Stimulated activated CD8-positive, alpha-beta memory T cell treated with anti-CD3 and anti-CD28 coated beads, Interleukin-7, amount 100 ng/mL, for 48 hours (primary cell): Measurements from ENCODE around the gene SPATS2.
"Not testable (repeated sequence)": the region's sequence is repeated elsewhere in the genome, so short reads cannot be mapped to it uniquely, and the experiment has no call there.

Source experiments
- DNase-seq, 2 donors: peaks; one replicate each; pipeline ENCODE4 v3.0.0-alpha.2; 2020; ENCODE audit warnings: low read depth in 1 of 2; ENCODE audit errors: extremely low read depth in 1 of 2

The SPATS2 gene

GRCh38 chr12:49349266-49349665, 18.0 kb upstream of the SPATS2 start:
- no peak for DNase-seq

- DNase-seq: no peak
Observed at GRCh38 chr12:49352351-49352750, 14.9 kb upstream of the SPATS2 start.

DNA sequence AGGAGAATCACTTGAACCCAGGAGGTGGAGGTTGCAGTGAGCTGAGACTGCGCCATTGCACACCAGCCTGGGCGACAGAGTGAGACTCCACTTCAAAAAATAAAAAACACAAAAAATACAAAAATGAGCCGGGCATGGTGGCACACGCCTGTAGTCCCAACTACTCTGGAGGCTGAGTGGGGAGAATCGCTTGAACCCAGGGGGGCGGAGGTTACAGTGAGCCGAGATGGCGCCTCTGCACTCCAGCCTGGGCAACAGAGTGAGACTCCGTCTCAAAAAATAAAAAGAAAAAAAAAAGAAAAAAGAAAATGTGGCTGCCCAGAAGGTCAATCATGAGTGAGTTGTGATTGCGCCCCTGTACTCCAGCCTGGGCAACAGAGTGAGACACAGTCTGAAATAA, 11.3 kb upstream of the SPATS2 start:
- DNase-seq: no peak

- no peak for DNase-seq
Observed at GRCh38 chr12:49357103-49357678, 10.1 kb upstream of the SPATS2 start.

DNA sequence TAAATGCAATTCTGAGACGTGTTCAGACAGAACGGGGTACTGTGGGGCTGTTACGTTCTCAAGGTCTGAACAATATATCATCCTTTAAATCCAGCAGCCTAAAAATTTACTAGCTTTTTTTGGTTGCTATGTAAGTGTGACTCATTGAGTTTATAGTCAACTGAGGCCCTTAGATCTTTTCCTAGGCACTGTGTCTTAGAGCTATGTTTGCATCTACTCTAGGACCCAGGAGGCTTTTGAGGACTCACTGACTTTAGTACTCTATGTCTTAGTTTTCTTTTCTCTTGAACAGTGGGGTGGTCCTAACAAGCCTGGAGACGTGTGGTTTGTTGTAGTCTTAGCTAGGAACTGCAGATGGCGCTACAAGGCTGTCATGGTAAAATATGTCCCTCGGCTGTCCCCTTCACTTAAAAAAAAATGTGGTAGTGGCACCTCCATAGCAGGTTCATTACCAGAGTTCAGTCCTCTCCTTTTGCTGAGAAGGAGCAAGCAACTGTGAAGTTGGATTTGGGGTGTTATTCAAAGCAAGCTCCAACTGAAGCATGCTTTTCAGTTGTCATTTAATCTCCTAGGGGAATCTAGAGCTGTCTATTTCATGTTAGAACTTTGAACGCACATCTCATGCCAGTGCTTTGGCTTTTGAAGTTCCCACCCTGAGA, 8.7 kb upstream of the SPATS2 start:
- peak in 1 of 2 donors; percentile 37 for DNase-seq

- DNase-seq: no peak
Observed at GRCh38 chr12:49359671-49360070, 7.6 kb upstream of the SPATS2 start.

DNA sequence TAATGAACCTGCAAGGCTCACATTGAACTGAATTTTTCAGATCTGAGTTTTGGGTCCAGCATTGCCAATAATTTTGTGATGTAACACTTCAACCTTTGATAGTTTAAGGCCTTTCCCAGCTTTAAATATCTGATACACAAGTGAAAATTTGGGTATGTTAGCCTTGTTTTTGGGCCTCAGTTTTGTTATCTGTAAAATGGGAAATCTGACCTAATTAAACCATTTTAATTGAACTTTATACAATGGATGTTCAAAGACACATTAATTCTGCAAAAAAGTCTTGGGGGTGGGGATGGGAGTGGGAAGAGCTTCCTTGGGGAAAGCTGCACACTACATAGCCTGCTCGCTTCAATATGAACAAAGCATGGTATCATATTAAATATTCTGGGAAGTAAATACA, 5.2 kb upstream of the SPATS2 start:
- DNase-seq: no peak

GRCh38 chr12:49364989-49365388, 2.3 kb upstream of the SPATS2 start:
- no peak for DNase-seq

DNA sequence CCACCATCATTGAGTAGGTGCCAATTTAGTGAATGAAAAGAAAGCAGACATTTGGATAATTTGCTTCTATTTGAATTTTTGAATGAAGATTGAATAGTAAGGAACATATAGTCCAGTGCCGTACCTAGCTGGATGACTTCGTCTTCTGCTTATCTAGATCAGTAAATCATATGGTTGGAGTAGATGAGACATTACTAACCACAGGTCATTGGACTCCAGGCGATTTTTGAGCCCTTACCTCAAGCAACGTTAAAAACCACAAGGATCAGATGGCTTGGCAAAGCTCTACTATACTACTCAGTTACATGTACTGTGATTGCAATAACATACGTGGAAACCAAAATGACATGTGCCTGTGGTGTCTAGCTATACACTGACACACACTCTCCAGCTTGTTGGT, 1.7 kb upstream of the SPATS2 start:
- no peak for DNase-seq

- DNase-seq: no peak
Observed at GRCh38 chr12:49366096-49366651, 1.1 kb upstream of the SPATS2 start.

- DNase-seq: peak; percentile 72 to 87
Observed at GRCh38 chr12:49366652-49367380, 446 bp upstream of the SPATS2 start.

- no peak for DNase-seq
Observed at GRCh38 chr12:49368240-49368600, 958 bp downstream of the SPATS2 start.

GRCh38 chr12:49369411-49370145, 2.3 kb downstream of the SPATS2 start:
- DNase-seq: no peak

DNA sequence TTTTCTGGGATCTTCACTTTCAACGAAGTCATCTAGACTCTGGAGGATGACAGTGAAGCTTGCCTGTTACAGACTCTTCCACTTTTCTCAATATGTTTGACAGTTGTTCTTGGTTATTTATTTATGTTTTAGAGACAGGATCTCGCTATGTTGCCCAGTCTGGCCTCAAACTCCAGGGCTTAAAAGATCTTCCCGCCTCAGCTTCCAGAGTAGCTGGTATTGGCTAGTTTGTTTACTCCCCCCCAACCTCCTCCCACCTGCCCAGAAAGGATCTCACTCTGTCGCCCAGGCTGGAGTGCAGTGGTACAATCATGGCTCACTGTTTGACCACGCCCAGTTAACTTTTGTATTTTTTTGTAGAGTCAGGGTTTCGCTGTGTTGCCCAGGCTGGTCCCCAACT, 3.3 kb downstream of the SPATS2 start:
- no peak for DNase-seq

GRCh38 chr12:49375406-49375805, 8.1 kb downstream of the SPATS2 start:
- no peak for DNase-seq

DNA sequence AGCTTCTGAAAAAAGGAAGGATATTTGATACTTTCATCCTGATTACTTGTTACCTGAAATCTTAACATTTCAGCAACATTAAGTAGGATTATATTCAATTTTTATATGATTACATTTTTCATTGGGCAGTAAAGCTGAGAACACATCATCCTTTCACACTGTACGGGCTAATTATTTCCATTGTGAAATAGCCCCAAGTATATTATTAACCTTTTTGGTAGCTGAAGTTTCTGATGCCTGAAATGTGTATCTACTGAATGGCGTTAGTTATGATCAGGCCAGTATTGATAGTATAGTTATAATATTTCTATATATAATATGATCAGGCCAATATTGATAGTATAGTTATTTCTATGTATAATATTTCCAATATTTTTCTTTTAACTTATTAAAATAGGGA, 10.1 kb downstream of the SPATS2 start:
- no peak for DNase-seq

DNA sequence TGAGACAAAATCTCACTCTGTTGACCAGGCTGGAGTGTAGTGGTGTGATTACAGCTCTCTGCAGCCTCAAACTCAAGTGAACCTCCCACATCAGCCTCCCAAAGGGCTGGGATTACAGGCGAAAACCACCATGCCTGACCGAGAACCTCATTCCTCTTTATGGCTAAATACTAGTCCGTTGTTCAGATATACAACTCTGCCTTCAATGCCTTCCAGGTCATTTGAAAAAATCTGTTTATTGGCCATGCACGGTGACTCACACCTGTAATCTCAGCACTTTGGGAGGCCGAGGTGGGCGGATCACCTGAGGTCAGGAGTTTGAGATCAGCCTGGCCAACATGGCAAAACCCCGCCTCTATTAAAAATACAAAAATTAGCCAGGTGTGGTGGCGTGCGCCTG, 12.9 kb downstream of the SPATS2 start:
- not testable (repeated sequence) for DNase-seq

GRCh38 chr12:49388682-49389386, 21.6 kb downstream of the SPATS2 start:
- peak in 1 of 2 donors; percentile 45 for DNase-seq

DNA sequence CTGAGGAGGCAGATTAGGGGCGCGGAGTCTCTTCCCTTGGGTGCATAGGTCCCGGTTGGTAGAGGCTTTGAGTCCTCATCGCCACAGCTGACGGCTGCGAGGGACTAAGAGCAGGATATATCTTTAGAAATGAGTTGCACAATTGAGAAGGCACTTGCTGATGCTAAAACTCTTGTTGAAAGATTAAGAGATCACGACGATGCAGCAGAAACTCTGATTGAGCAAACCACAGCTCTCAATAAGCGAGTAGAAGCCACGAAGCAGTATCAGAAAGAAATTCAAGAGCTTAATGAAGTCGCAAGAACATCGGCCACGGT, 22.1 kb downstream of the SPATS2 start:
- no peak for DNase-seq

DNA sequence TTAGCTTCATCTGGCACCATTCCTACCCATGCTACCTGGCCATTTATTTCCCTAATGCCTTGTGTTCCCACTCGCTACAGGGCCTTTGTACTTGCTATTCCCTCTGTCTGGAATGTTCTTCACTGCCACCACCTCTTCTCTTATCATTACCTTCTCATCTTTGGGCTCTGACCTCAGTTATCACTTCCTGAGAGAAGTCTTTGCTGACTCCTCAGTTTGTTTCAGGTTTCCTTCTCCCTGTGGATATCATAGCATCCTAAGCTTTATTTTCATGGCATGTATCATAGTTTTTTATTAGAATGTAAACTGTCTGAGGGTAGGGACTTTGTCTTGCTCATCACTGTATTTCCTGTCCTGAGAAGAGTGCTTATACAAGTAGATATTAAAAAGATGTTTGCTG, 29.7 kb downstream of the SPATS2 start:
- no peak for DNase-seq

DNA sequence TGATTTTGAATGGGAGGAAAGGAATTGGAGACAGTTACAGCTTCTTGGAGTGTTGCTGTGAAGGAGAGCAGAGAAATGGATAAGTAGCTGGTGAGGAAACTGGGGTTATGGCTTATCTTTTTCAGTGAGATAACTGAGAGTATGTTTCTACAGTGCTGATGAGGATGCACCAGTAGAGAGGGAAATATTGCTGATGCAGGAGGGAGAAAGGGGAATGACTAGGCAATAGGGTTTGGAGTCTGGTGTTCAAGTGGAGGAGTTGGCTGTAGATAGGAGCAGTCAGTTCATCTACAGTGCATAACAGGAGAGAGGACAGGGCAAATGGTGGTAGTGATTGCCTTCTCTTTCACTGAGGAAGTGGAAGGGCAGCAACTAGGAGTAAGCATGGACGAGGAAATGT, 33.0 kb downstream of the SPATS2 start:
- no peak for DNase-seq
